H1 (cell line): ENCODE results near the gene KRTAP10-3. TPM values are rescaled to one million over a fixed set of nuclear protein-coding genes. Genes with fewer than 3 reads are reported as not detected.

Experiments
- CTCF ChIA-PET: fragments of 300-600 bp; sonication (Branson Sonifier 250); formaldehyde crosslinking; loops from one replicate; lab custom pipeline; 2021; ENCODE audit not compliant: partially characterized antibody; lab: Charles Lee
- POLR2A ChIA-PET: fragments of 300-600 bp; sonication (Branson Sonifier 250); formaldehyde crosslinking; loops from one replicate; lab custom pipeline; 2021; ENCODE audit warnings: inconsistent platforms; ENCODE audit not compliant: partially characterized antibody; lab: Charles Lee
- DNase-seq, 2 experiments: peaks; one replicate each; pipeline versions ENCODE4 v3.0.0 to v3.0.0-alpha.2; 2010 to 2022; ENCODE audit warnings: low spot score in 2 of 2, low read depth in 1 of 2, mixed read lengths in 1 of 2
- FAIRE-seq: peaks from 2 replicates; lab custom pipeline; 2011; peaks lifted over from hg19 to GRCh38; lab: Jason Lieb, UNC
- H2AFZ ChIP-seq: 2 replicates; pipeline ENCODE4 v1.8.1; 2012; ENCODE audit warnings: low read length, inconsistent platforms
- H2AK5ac ChIP-seq: 2 replicates; pipeline ENCODE4 v1.6.1; 2013; ENCODE audit warnings: low read depth, low read length
- H2BK120ac ChIP-seq: replicated peaks from 2 replicates; pipeline ENCODE3; 2013; ENCODE audit warnings: low read depth, low read length, inconsistent platforms
- H2BK12ac ChIP-seq: 2 replicates; pipeline ENCODE4 v1.6.1; 2013; ENCODE audit warnings: low read depth, low read length
- H2BK15ac ChIP-seq: 2 replicates; pipeline ENCODE4 v1.6.1; 2013; ENCODE audit warnings: low read length
- H2BK20ac ChIP-seq: 2 replicates; pipeline ENCODE4 v1.6.1; 2013; ENCODE audit warnings: low read length
- H2BK5ac ChIP-seq: 2 replicates; pipeline ENCODE4 v1.6.1; 2013; ENCODE audit warnings: low read depth, low read length
- H3K14ac ChIP-seq: 2 replicates; pipeline ENCODE4 v1.6.1; 2013; ENCODE audit warnings: inconsistent platforms; ENCODE audit not compliant: insufficient read length
- H3K18ac ChIP-seq: 2 replicates; pipeline ENCODE4 v1.6.1; 2013; ENCODE audit warnings: low read length; ENCODE audit errors: extremely low read depth
- H3K23ac ChIP-seq: 2 replicates; pipeline ENCODE4 v1.6.1; 2013; ENCODE audit warnings: inconsistent platforms; ENCODE audit not compliant: insufficient read length
- H3K23me2 ChIP-seq: 2 replicates; pipeline ENCODE4 v1.6.1; 2013; ENCODE audit warnings: low read depth, low read length
- H3K27ac ChIP-seq: 2 replicates; pipeline ENCODE4 v1.6.1; 2011; ENCODE audit warnings: low read depth, low read length, inconsistent platforms
- H3K27me3 ChIP-seq, 4 experiments: replicated peaks in 1 of 4; 1 replicate in 1 of 4; 2 replicates in 3 of 4; pipeline versions ENCODE4 v1.6.1 to v1.8.1; 2011 to 2013; ENCODE audit warnings: low read length in 3 of 4, mild to moderate bottlenecking in 3 of 4, inconsistent platforms in 2 of 4, mixed read lengths in 2 of 4, moderate library complexity in 1 of 4; ENCODE audit not compliant: control insufficient read depth in 3 of 4, insufficient read depth in 3 of 4; ENCODE audit errors: extremely low read depth in 1 of 4
- H3K36me3 ChIP-seq, 4 experiments: 2 replicates each; pipeline versions ENCODE4 v1.6.1 to v1.8.1; 2011 to 2013; ENCODE audit warnings: mild to moderate bottlenecking in 4 of 4, low read length in 3 of 4, moderate library complexity in 2 of 4, control low read depth in 1 of 4, inconsistent platforms in 1 of 4; ENCODE audit not compliant: insufficient read depth in 4 of 4, control insufficient read depth in 2 of 4
- H3K4ac ChIP-seq: replicated peaks from 2 replicates; pipeline ENCODE3; 2013; ENCODE audit warnings: low read length, low read depth, mixed read lengths, inconsistent platforms; ENCODE audit not compliant: insufficient read length
- H3K4me1 ChIP-seq, 4 experiments: replicated peaks in 1 of 4; 1 replicate in 1 of 4; 2 replicates in 3 of 4; pipeline versions ENCODE4 v1.6.1 to v1.8.1; 2011 to 2013; ENCODE audit warnings: low read length in 3 of 4, inconsistent platforms in 2 of 4, mixed read lengths in 1 of 4; ENCODE audit not compliant: insufficient read depth in 4 of 4, control insufficient read depth in 3 of 4
- H3K4me2 ChIP-seq, 2 experiments: 2 replicates each; pipeline versions ENCODE4 v1.6.1 to v1.8.1; 2011 to 2013; ENCODE audit warnings: low read depth in 2 of 2, low read length in 2 of 2, control low read depth in 1 of 2, inconsistent platforms in 1 of 2, mild to moderate bottlenecking in 1 of 2; ENCODE audit not compliant: insufficient read depth in 1 of 2
- H3K4me3 ChIP-seq, 4 experiments: fragments of 200-600, 300-600 bp in 1 of 4; sonication (generic), shearing (Covaris generic), sonication (Bioruptor Twin) in 1 of 4; 2 replicates each; pipeline versions ENCODE4 v1.5.1 to v1.8.1; 2011 to 2016; ENCODE audit warnings: low read length in 4 of 4, low read depth in 3 of 4, control low read depth in 2 of 4, inconsistent platforms in 2 of 4, mild to moderate bottlenecking in 2 of 4, mixed read lengths in 1 of 4, moderate library complexity in 1 of 4; ENCODE audit not compliant: insufficient read depth in 2 of 4; ENCODE audit errors: extremely low read depth in 1 of 4
- H3K56ac ChIP-seq: replicated peaks from 2 replicates; pipeline ENCODE3; 2013; ENCODE audit warnings: low read depth, mild to moderate bottlenecking, mixed read lengths, low read length, inconsistent platforms; ENCODE audit not compliant: insufficient read length
- H3K79me1 ChIP-seq: 2 replicates; pipeline ENCODE4 v1.6.1; 2013; ENCODE audit warnings: low read depth, low read length, control low read depth
- H3K79me2 ChIP-seq, 2 experiments: 2 replicates each; pipeline versions ENCODE4 v1.6.1 to v1.8.1; 2012 to 2013; ENCODE audit warnings: low read length in 2 of 2, mild to moderate bottlenecking in 2 of 2, inconsistent platforms in 1 of 2; ENCODE audit not compliant: insufficient read depth in 2 of 2, control insufficient read depth in 1 of 2
- H3K9ac ChIP-seq, 4 experiments: replicated peaks in 1 of 4; 1 replicate in 1 of 4; 2 replicates in 3 of 4; pipeline versions ENCODE4 v1.6.1 to v1.8.1; 2011 to 2013; ENCODE audit warnings: low read depth in 3 of 4, low read length in 3 of 4, control low read depth in 2 of 4, mild to moderate bottlenecking in 2 of 4, moderate library complexity in 2 of 4, inconsistent platforms in 1 of 4; ENCODE audit errors: extremely low read depth in 1 of 4
- H3K9me3 ChIP-seq, 2 experiments: 2 replicates each; pipeline versions ENCODE4 v1.6.1 to v1.8.1; 2012 to 2013; ENCODE audit warnings: mild to moderate bottlenecking in 2 of 2, moderate library complexity in 2 of 2, control low read depth in 1 of 2, inconsistent platforms in 1 of 2, low read depth in 1 of 2, low read length in 1 of 2, mixed read lengths in 1 of 2; ENCODE audit not compliant: insufficient read depth in 2 of 2
- H4K20me1 ChIP-seq, 2 experiments: replicated peaks in 1 of 2; 2 replicates each; pipeline versions ENCODE3 to v1.8.1; 2011 to 2013; ENCODE audit warnings: inconsistent platforms in 2 of 2, low read length in 2 of 2, mild to moderate bottlenecking in 1 of 2; ENCODE audit not compliant: insufficient read depth in 2 of 2, control insufficient read depth in 1 of 2
- H4K5ac ChIP-seq: 2 replicates; pipeline ENCODE4 v1.6.1; 2013; ENCODE audit warnings: low read length, low read depth, mixed read lengths, inconsistent platforms; ENCODE audit not compliant: insufficient read length
- H4K8ac ChIP-seq: 2 replicates; pipeline ENCODE4 v1.8.0; 2013; ENCODE audit warnings: mild to moderate bottlenecking, moderate library complexity, low read length, inconsistent platforms; ENCODE audit not compliant: insufficient read depth; ENCODE audit errors: extremely low read depth
- H4K91ac ChIP-seq: replicated peaks from 2 replicates; pipeline ENCODE3; 2013; ENCODE audit warnings: low read length, mixed read lengths, inconsistent platforms; ENCODE audit not compliant: insufficient read length
- GABPA ChIP-seq: IDR thresholded peaks from 2 replicates; pipeline ENCODE4 v1.6.1; 2011; ENCODE audit warnings: mild to moderate bottlenecking, low read length, moderate library complexity, borderline replicate concordance; ENCODE audit not compliant: insufficient read depth
- WGBS, 2 experiments: shearing (Covaris generic) in 1 of 2; methylation state at CpG; one replicate each; pipeline versions ENCODE4 v1.1.6 to v1.1.7; 2013 to 2015; ENCODE audit warnings: low lambda C conversion rate in 2 of 2, mixed read lengths in 2 of 2, inconsistent platforms in 1 of 2, low coverage in 1 of 2, missing lambda C conversion rate in 1 of 2; ENCODE audit not compliant: insufficient replicate concordance in 2 of 2, insufficient coverage in 1 of 2, insufficient read length in 1 of 2; ENCODE audit errors: extremely low coverage in 1 of 2, missing lambda C conversion rate in 1 of 2; 5-methylcytosine and 5-hydroxymethylcytosine counted together
- polyA plus RNA-seq, 7 experiments: library from polyadenylated mRNA; depleted of rRNA in 3 of 7; stranded (reverse) in 5 of 7; unstranded in 2 of 7; fragments of >200 nt in 5 of 7; fragments of 200-250 nt in 2 of 7; gene quantifications; 1 replicate in 5 of 7; 2 replicates in 1 of 7; 4 replicates in 1 of 7; pipeline versions ENCODE4 v1.2.1 to v1.2.3, GENCODE V29; 2011 to 2013; ENCODE audit warnings: missing spikeins in 2 of 7, mixed read lengths in 2 of 7
- total RNA-seq: library from RNA; stranded (reverse); fragmentation: NEBNext Ultra II Directional; extraction: Animal tissue kit (Norgen Biotek cat#: 25700); gene quantifications from 2 replicates; pipeline ENCODE4 v1.2.1, GENCODE V29; 2021
- TF ChIP-seq, protein P1 (sequence below): IDR thresholded peaks from 2 replicates; pipeline ENCODE4 v1.6.1; 2011; ENCODE audit warnings: low read length, improper control_type of control experiment
- TF ChIP-seq, protein P2 (sequence below): IDR thresholded peaks from 2 replicates; pipeline ENCODE4 v1.6.1; 2012; ENCODE audit warnings: low read length, inconsistent platforms

The KRTAP10-3 gene
- total and polyA plus RNA-seq, 2 of the 8 experiments (the other 6 are each of a cell fraction or from before 2014, with no cell fraction given): not detected

GRCh38 chr21:44529503-44530125 is 29.0 kb downstream of the KRTAP10-3 start:
- Histone ChIP-seq H2AFZ (no peak overlapping the region), H4K5ac (no peak overlapping the region), H3K79me2 (no peaks in the 10 kb centered on the region), H4K91ac (no peak overlapping the region), H3K9me3 (0 out of 4 replicates have a peak, but pooled peaks cover 0 to 2% of the 10 kb centered on the region in 2 experiments), H3K4me1 (peaks cover 0 to 3% (median 0%) of the 10 kb centered on the region in 4 experiments; a peak in 1 of 7 replicates), H3K27ac (no peak overlapping the region), H4K20me1 (peaks cover 0 to 2% of the 10 kb centered on the region in 2 experiments), H2BK120ac (no peak overlapping the region), H3K23me2 (peaks cover 6% of the 10 kb centered on the region; the same call in 1 of the 2 replicates), H3K23ac (no peak overlapping the region), H2BK5ac (no peak overlapping the region), H3K27me3 (peaks cover 0 to 3% (median 0%) of the 10 kb centered on the region in 4 experiments; a peak in 1 of 7 replicates), H2BK20ac (no peak overlapping the region), H3K14ac (no peak overlapping the region), H2BK12ac (no peak overlapping the region), H3K18ac (no peak overlapping the region), H3K4ac (no peak overlapping the region), H2BK15ac (no peak overlapping the region), H3K79me1 (no peaks in the 10 kb centered on the region), H3K9ac (no peak overlapping the region), H2AK5ac (no peak overlapping the region), H3K36me3 (no peaks in the 10 kb centered on the region), H3K4me2 (no peak overlapping the region), H3K4me3 (no peak overlapping the region), H4K8ac (no peak overlapping the region), H3K56ac (no peak overlapping the region)
- FAIRE-seq (no peak), DNase-seq (no peak)
- WGBS, 2 experiments: 90% methylated on average over 19 of the region's 23 CpGs; no CpG with 5 or more reads in 1 of the 2 experiments
- ChIA-PET POLR2A (no interaction called here), CTCF (interaction anchor here (1.2 to 1.7 kb wide), 4 partner anchors 9 to 264 kb away, joined by 3 to 5 read pairs (median 4); no protein-coding TSS in a partner anchor)
- TF ChIP-seq, protein P1, sequence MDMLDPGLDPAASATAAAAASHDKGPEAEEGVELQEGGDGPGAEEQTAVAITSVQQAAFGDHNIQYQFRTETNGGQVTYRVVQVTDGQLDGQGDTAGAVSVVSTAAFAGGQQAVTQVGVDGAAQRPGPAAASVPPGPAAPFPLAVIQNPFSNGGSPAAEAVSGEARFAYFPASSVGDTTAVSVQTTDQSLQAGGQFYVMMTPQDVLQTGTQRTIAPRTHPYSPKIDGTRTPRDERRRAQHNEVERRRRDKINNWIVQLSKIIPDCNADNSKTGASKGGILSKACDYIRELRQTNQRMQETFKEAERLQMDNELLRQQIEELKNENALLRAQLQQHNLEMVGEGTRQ: no peak
- no peak for TF ChIP-seq GABPA
- TF ChIP-seq, protein P2, sequence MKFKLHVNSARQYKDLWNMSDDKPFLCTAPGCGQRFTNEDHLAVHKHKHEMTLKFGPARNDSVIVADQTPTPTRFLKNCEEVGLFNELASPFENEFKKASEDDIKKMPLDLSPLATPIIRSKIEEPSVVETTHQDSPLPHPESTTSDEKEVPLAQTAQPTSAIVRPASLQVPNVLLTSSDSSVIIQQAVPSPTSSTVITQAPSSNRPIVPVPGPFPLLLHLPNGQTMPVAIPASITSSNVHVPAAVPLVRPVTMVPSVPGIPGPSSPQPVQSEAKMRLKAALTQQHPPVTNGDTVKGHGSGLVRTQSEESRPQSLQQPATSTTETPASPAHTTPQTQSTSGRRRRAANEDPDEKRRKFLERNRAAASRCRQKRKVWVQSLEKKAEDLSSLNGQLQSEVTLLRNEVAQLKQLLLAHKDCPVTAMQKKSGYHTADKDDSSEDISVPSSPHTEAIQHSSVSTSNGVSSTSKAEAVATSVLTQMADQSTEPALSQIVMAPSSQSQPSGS: no peak
